CD4-positive, alpha-beta T cell treated with Interleukin-6 at 100 ng/mL for 8 hours (primary cell): ENCODE data around the gene TMEM108.
"Not testable (repeated sequence)": the region's sequence is repeated elsewhere in the genome, so short reads cannot be mapped to it uniquely, and the experiment has no call there.

Source experiments
- DNase-seq: peaks from one replicate; pipeline ENCODE4 v3.0.0-alpha.2; 2020; ENCODE audit warnings: mixed read lengths, low spot score

The TMEM108 gene

GRCh38 chr3:133038089-133038730, at the start of gene TMEM108:
TSS of gene TMEM108 (plus strand) at chr3:133038391.
- no peak for DNase-seq

DNA sequence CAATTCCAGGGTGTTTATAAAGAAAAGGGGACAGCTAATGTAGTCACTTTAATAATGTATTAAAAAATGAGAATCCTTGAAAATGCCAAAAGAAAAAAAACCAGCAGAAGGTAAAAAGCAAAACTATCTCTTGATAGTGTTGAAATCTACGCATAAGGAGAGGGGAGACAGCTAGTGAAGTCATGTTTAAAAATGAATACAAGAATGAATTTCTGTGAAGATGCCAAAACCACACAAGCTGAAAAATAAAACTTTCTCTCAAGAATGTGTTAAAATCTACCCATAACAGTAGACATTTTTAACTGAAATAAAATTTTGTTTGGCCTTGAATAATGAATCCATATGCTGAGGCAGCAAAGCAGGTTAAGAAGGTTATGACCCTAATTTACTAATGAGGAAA, 42.2 kb upstream of the TMEM108 start:
- no peak for DNase-seq

DNA sequence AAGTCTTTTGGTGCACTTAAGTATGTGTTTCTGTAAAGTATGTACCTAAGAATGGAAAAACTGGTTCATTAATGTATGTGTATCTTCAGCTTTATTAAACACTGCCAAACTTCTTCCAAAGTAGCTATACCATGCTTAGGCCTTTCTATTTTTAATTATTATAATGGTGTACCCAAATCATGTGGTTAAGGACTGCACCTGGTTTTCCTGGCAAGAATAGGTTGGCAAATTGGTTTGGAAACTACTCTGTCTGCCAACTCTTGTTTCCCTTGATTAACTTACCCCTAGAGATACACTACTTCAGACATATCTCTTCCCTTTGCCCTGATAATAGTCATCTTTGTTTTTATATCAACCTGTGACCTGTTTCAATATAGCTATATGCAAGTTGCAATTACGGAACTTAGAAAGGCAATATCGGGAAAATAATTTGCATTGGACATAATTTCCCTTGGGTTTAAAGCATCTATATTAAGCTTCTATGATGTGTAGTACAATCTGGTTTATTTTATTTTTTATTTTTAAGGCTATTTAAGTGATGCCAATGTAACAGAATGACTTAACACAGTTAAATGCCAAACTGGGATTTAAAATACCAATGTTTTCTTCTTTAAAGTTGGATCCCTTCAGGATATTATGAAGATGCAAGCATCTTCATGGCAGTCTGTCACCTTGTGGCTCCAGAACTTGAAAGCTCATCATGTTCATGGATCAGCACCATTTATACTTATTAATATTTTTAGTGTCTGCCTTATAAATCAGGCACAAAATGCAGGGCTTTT, 40.6 kb upstream of the TMEM108 start:
- DNase-seq: no peak

DNA sequence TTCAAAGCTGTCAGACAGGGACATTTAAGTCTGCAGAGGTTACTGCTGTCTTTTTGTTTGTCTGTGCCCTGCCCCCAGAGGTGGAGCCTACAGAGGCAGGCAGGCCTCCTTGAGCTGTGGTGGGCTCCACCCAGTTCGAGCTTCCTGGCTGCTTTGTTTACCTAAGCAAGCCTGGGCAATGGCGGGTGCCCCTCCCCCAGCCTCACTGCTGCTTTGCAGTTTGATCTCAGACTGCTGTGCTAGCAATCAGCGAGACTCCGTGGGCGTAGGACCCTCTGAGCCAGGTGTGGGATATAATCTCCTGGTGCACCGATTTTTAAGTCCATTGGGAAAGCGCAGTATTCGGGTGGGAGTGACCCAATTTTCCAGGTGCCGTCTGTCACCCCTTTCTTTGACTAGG, 33.2 kb upstream of the TMEM108 start:
- DNase-seq: not testable (repeated sequence)

DNA sequence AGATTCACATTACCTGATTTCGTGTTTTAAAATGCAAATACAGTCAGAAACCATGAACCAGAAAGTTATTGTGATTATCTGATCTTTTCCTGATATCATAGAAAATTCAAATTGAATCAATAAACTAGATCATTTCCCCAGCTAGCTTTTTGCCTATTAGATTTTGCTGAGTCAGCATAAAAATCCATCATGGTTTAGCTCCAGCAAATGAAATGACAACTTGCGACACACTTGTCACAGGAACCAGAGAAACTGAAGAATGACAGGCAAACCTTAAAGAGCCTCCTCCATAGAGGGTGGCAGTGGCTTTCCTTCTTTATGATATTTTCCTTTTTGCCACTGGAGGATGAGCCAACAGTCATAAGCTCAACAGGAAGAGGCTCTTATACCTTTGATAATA, 30.6 kb upstream of the TMEM108 start:
- no peak for DNase-seq

GRCh38 chr3:133014325-133014724, 23.9 kb upstream of the TMEM108 start:
- DNase-seq: no peak

- not testable (repeated sequence) for DNase-seq
These were observed 22.6 kb upstream of the TMEM108 start for GRCh38 chr3:133015573-133015972.

DNA sequence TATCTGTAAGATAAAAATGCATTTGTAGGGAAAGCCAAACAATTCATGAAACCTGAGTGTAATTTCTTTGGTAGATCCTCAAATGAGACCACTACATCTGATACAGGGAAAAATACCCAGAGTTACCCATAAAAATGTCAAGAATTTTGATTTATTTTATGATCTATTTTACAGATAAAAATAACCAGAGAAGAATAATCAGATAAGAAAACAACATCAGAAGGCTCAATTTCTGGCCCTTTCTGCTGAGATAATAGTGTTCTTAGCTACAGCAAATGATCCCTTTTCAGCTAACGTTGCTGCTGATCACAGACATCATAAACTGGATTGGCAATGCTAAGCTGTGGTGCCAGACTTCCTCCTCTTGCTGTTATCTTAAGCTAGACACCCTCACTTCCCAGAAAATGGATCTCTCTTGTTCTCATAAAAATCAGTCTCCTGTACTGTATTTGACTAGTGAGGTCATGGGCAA, 21.3 kb upstream of the TMEM108 start:
- no peak for DNase-seq

DNA sequence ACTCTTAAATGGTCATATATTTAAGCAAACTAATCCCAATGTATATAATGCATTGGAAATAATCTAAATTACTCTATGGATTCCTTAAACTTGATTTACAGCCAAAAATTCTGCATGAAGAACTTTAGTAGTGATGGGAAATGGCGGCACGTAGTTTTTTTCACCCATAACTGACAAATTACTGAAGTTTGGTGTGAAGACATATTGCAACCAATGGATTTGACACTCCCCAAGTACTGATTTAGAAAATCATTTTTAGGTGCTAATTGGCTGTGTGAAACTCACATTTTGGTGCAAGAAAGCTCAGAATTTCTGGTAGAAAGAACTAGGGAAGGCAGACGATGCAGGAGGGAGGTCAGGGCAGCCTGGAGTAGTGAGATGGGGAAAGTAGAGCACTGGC, 19.3 kb upstream of the TMEM108 start:
- DNase-seq: no peak

- DNase-seq: no peak
These were observed 17.0 kb upstream of the TMEM108 start for GRCh38 chr3:133021206-133021605.

DNA sequence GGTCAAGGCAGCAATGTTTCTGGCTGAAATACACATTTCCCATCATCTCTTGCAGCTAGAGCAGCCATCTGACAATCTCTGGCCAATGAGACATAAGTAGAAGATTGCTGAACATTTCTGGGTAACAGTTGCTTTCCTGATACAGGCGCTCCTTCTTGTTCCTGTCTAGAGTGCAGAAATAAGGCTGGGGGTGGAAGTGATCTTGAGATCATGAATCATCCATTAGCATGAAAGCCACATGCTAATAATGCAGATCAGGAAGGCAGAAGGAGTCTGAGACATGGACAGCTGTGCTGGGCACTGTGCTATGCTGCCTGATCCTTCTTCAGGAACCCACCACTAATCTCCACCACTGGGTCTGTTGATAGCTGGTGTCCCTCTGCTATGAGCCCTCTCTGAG, 14.8 kb upstream of the TMEM108 start:
- no peak for DNase-seq

- no peak for DNase-seq
These were observed 12.6 kb upstream of the TMEM108 start for GRCh38 chr3:133025546-133025945.

DNA sequence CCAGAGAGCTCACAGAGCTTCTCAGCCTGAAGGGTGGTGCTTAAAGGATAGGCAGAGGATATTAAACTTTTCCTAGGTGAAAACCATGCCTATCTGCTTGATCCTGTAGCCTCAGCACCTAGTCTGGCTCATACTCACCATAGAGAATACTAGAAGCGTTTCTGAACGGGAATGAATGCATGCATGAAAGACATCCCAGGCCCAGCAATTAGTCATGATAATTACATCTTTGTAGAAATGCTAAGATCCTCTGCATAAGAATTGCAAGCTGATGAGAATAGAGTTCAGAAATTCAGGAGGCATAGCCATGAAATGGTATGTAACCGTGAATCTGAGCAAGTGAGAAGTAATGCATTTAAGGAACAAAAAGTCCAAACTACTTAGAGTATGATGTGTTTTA, 5.9 kb upstream of the TMEM108 start:
- no peak for DNase-seq

DNA sequence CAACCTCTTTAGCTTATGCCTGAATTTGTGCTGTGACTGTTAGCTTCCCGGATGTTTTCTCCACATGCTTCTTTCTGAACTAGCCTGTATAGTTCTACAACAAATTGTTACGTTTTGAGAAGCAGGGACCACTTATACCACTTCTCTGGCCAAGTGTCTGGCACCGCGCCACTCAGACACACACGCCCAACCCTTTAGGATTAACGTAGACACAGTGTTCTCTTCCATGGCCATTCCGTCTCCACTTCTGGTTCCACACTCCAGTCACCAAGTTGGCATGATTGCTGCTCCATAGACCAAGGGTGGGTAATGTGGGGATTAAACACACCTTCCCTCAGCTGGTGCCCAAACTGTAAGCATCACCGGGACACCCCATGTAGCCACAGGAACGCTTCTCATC, 755 bp upstream of the TMEM108 start:
- no peak for DNase-seq

DNA sequence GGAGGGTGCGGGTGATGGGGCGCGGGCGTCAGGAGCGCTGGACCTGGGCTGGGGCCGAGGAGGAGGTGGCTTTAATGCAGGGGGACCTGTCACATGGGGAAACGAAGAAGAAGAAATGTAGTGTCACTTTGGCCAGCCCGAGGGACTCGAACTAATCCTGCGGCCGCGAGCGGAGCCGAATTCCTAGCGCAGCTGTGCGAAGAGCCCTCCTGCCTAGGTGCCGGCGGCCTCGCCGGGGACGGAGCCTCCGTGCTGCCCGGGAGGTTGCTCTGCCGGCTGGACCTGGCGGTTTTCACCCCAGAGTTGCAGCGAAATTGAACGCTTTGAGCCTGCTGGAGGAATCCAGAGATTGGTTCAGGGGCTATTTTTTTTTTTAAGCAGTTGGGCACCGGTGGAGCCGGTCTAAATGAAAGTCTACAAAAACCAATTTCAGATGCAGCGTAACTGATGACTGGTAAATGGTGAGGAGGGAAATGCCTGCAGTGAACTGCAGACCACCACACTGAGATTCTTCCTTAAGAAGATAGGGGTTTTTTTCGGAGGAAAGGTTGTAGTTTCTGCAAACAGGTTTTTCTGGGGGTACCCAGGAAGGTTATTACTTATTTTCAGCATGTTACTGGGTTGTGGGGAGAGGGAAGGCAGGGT, 662 bp downstream of the TMEM108 start:
- DNase-seq: no peak

DNA sequence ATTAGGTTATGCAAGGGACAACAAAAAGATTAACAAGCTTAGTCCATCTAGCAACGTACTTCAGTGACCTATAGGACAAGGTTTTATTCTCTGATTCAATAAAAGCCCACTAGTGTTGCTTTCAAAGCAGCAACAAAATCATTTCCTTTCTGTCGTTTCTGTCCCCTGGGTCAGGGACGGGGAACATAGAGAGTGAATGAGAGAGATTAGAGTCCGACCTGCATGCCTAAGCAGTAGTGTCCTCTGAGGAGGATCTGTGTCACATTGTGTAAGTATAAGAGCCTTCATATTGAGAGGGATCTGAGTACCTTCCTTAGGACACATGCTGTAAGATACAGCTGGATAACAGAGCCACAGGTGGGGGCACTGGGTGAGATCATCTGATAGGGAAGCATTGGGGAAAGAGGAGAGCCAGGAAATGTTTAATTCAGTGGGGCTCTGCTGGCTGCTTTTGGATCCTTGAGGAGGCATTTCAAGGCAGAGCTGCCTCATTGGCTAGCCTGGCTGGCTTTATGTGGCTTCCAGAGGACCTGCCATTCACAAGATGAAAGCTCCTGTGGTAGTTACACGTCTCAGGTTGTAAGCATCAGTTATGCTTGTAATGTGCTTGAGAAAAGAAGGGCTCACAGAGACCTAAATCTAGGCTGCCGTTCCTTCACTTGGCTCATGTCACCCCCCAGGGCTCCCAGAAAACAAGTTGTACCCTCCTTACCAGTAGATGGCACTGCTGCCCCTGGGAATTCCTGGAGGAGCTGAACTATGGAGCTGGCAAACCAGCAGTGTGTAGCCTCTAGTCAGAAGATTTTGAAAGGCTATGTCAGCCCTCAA, 2.7 kb downstream of the TMEM108 start:
- DNase-seq: no peak

DNA sequence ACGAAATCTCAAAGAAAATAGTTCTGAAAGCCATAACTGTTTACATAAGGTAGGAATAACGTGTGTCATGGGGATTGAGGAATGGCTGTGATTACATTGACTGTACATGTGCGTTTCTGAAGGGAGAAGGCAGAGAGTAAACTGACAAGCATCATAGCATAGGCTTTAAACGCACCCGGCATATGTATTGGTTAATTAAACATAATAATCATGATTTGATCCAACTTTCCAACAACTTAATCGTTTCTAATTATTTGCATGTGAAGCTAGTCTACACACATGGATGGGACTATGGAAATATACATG, 3.3 kb downstream of the TMEM108 start:
- no peak for DNase-seq

DNA sequence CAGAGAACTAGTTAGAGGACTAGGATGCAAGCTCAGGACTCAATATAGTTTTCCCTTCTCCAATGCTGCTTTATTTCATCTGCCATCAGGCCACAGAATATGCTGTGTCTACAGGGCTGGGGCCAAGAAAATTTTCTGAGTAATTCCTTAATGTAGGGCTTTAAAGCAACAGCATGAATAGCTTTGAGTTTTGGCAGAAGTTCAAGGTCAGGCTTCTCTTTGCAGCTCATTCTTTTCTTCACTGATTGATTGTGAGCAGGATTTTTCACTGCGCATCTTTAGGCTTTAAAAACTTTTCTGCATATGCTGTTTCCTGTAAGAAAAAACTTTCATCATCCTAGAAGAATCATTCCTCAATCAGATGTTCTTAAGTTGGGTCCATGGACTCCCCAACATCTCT, 4.6 kb downstream of the TMEM108 start:
- no peak for DNase-seq

- DNase-seq: no peak
These were observed 9.8 kb downstream of the TMEM108 start for GRCh38 chr3:133047980-133048379.

- DNase-seq: no peak
These were observed 11.3 kb downstream of the TMEM108 start for GRCh38 chr3:133049491-133049890.

DNA sequence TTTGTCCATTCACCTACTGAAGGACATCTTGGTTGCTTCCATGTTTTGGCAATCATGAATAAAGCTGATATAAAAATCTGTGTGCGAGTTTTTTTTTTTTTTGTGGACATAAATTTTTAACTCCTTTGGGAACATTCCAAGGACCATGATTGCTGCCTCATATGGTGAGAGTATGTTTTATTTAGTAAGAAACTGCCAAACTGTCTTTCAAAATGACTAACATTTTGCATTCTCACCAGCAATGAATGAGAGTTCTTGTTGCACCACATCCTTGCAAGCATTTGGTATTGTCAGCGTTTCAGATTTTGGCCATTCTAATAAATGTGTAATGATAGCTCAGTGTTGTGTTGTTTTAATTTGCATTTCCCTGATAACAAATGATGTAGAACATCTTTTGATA, 12.7 kb downstream of the TMEM108 start:
- DNase-seq: no peak

DNA sequence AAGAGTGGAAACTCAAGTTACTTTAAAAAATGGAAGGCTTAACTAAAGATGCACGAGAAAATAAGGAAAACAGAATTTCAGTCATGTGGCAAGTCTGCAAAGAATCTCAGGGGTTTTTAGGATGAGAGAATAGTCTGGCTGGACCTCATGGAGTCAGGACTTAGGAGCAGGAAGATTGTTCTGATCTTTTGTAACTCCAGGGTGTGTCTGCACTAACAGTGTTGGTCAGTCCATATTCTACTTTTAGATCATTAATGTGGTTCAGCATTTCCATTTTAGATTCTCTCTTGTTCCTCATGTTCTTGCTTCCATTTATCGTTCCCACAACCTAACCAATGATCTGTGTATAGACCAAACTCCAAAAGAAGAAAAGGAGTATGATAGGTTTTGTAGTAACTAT, 15.3 kb downstream of the TMEM108 start:
- no peak for DNase-seq

DNA sequence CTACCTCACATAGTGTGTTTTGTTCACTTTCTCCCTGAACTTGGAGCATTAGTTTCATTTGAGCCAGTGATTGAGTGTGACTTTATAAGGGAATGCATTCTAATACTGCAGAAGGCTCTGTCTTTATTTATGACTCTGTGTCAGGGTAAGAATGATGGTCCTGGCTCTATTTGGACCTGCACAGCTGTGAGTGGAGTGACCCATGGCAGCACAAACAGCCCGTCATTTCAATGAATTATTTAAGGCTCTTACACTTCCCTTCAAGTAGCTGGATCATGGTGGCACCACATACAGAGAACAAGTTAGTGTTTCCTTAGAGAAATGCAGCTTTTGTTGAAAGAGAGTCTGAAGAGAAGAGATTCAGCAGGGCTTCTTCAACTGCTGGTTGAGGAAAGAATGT, 16.4 kb downstream of the TMEM108 start:
- no peak for DNase-seq
